OCI-LY1 (cell line): Measurements from ENCODE around the gene LIMS1.

Source experiments
- EZH2 ChIP-seq: fragments of 200-600 bp; sonication (generic), shearing (Covaris generic); IDR thresholded peaks from 2 replicates; pipeline ENCODE4 v1.8.0; 2017; ENCODE audit warnings: borderline replicate concordance, mixed run types, mild to moderate bottlenecking, antibody characterized with exemption, low read length, moderate library complexity, mixed read lengths
- TF ChIP-seq, protein P1 (sequence below): fragments of 200-600 bp; sonication (generic), shearing (Covaris generic); IDR thresholded peaks from 2 replicates; pipeline ENCODE4 v1.5.1; 2017; ENCODE audit warnings: mild to moderate bottlenecking, antibody characterized with exemption, low read length, moderate library complexity, mixed read lengths

DNA sequence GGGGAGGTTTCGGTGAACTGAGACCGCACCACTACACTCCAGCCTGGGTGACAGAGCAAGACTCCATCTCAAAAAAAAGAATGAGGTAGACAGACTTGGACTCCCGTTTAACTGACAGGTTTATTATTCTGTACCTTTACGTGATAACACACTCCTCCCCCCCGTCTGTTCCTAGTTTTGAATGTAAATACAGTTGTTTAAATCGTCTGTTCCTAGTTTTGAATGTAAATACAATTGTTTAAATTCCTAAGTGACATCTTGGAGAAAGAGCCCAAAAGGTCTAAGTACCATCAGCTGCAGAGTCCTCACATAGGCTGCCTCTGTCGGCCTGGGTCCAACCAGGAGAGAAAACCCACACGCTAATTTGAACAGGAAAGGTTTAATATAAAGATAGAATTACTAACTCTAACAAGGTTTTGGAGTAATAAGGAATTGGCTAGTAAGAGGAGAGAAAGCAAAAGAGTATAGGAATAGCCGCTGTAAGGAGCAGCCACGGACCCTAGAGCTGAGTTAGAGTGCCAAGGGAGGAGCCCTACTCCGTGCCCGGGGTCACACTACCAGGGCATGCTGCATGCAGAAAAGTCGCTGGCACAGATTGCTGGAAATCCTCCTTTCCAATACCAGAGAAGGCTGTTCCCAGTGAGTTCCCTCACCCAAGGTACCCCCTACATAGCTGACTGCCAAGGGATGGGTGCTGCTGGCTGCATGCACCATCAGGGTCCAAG, 101.5 kb downstream of the LIMS1 start:
- TF ChIP-seq, protein P1, sequence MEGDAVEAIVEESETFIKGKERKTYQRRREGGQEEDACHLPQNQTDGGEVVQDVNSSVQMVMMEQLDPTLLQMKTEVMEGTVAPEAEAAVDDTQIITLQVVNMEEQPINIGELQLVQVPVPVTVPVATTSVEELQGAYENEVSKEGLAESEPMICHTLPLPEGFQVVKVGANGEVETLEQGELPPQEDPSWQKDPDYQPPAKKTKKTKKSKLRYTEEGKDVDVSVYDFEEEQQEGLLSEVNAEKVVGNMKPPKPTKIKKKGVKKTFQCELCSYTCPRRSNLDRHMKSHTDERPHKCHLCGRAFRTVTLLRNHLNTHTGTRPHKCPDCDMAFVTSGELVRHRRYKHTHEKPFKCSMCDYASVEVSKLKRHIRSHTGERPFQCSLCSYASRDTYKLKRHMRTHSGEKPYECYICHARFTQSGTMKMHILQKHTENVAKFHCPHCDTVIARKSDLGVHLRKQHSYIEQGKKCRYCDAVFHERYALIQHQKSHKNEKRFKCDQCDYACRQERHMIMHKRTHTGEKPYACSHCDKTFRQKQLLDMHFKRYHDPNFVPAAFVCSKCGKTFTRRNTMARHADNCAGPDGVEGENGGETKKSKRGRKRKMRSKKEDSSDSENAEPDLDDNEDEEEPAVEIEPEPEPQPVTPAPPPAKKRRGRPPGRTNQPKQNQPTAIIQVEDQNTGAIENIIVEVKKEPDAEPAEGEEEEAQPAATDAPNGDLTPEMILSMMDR, result no peak
- no peak for TF ChIP-seq EZH2
